DOHH2 (cell line): ENCODE data around the gene SSB.

ENCODE experiments used
- H3F3A ChIP-seq: fragments of 200-600 bp; sonication (generic), shearing (Covaris generic); 2 replicates; pipeline ENCODE4 v1.6.0; 2016; ENCODE audit warnings: antibody characterized with exemption, mild to moderate bottlenecking; ENCODE audit not compliant: control insufficient read depth, insufficient read depth
- H3K27ac ChIP-seq: fragments of 200-600 bp; sonication (generic); 2 replicates; pipeline ENCODE4 v1.5.1; 2014; ENCODE audit warnings: low read depth, mild to moderate bottlenecking, low read length, moderate library complexity
- H3K27me3 ChIP-seq: fragments of 200-600 bp; sonication (generic); 2 replicates; pipeline ENCODE4 v1.6.1; 2014; ENCODE audit warnings: mild to moderate bottlenecking, low read length, mixed read lengths; ENCODE audit not compliant: control insufficient read depth
- H3K36me3 ChIP-seq: fragments of 200-600 bp; sonication (generic); 2 replicates; pipeline ENCODE4 v1.6.1; 2014; ENCODE audit warnings: mild to moderate bottlenecking, low read length, moderate library complexity, mixed read lengths; ENCODE audit not compliant: control insufficient read depth
- H3K4me1 ChIP-seq: fragments of 200-600 bp; sonication (generic); 2 replicates; pipeline ENCODE4 v1.6.1; 2014; ENCODE audit warnings: mild to moderate bottlenecking, low read length, mixed read lengths; ENCODE audit not compliant: control insufficient read depth
- H3K4me2 ChIP-seq: fragments of 200-600 bp; sonication (generic); 2 replicates; pipeline ENCODE4 v1.6.0; 2014; ENCODE audit warnings: mild to moderate bottlenecking, low read length, moderate library complexity
- H3K4me3 ChIP-seq: fragments of 200-600 bp; sonication (generic); 2 replicates; pipeline ENCODE4 v1.5.1; 2014; ENCODE audit warnings: mild to moderate bottlenecking, low read length, mixed read lengths
- H3K79me2 ChIP-seq: fragments of 200-600 bp; sonication (generic); 2 replicates; pipeline ENCODE4 v1.6.1; 2014; ENCODE audit warnings: mild to moderate bottlenecking, low read length, mixed read lengths; ENCODE audit not compliant: control insufficient read depth
- H3K9me2 ChIP-seq: fragments of 200-600 bp; sonication (generic); replicated peaks from 2 replicates; pipeline ENCODE4 v1.6.1; 2014; ENCODE audit warnings: mild to moderate bottlenecking, low read length, mixed read lengths; ENCODE audit not compliant: control insufficient read depth
- H3K9me3 ChIP-seq: fragments of 200-600 bp; sonication (generic); 2 replicates; pipeline ENCODE4 v1.6.1; 2014; ENCODE audit warnings: antibody characterized with exemption, low read length, mixed read lengths; ENCODE audit not compliant: control insufficient read depth, insufficient read depth
- H4K20me1 ChIP-seq: fragments of 200-600 bp; sonication (generic); 2 replicates; pipeline ENCODE4 v1.6.0; 2014; ENCODE audit warnings: low read depth, mild to moderate bottlenecking, antibody characterized with exemption, low read length, moderate library complexity; ENCODE audit not compliant: control insufficient read depth, insufficient read depth
- EZH2phosphoT487 ChIP-seq: fragments of 200-600 bp; sonication (generic); IDR thresholded peaks from 2 replicates; pipeline ENCODE4 v1.6.1; 2017; ENCODE audit warnings: borderline replicate concordance, mild to moderate bottlenecking, antibody characterized with exemption, low read length, moderate library complexity, mixed read lengths
- TF ChIP-seq, protein P1 (sequence below): fragments of 200-600 bp; sonication (generic); IDR thresholded peaks from one replicate; pipeline ENCODE4 v1.5.1; 2014; ENCODE audit warnings: antibody characterized with exemption, mild to moderate bottlenecking, low read depth, low read length; ENCODE audit not compliant: poor library complexity, severe bottlenecking

SSB gene

DNA sequence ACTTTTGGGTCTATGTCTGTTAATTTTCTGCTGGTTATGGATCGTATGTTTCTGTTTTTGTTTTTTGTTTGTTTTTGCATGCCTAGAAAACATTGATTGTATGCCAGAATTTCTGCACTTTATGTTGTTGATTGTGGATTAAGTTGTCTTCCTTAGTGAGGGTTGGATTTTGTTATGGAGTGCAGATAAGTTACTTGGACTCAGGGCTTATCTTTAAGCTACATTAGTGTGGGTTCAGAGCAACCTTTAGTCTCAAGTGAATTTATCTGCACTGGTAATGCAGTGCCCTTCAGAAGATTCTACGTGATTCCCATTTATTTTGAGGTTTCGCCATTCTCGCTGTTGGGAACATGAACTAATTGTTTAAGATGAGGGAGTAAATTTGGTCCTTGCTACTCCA lies 61.5 kb downstream of the SSB start:
- TF ChIP-seq, protein P1, sequence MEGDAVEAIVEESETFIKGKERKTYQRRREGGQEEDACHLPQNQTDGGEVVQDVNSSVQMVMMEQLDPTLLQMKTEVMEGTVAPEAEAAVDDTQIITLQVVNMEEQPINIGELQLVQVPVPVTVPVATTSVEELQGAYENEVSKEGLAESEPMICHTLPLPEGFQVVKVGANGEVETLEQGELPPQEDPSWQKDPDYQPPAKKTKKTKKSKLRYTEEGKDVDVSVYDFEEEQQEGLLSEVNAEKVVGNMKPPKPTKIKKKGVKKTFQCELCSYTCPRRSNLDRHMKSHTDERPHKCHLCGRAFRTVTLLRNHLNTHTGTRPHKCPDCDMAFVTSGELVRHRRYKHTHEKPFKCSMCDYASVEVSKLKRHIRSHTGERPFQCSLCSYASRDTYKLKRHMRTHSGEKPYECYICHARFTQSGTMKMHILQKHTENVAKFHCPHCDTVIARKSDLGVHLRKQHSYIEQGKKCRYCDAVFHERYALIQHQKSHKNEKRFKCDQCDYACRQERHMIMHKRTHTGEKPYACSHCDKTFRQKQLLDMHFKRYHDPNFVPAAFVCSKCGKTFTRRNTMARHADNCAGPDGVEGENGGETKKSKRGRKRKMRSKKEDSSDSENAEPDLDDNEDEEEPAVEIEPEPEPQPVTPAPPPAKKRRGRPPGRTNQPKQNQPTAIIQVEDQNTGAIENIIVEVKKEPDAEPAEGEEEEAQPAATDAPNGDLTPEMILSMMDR, result no peak
- TF ChIP-seq EZH2phosphoT487, result no peak
- no peak overlapping the region for H3K4me2 ChIP-seq
- H3K9me2 ChIP-seq, result no peaks in the 10 kb centered on the region
- H3K9me3 ChIP-seq, result no peaks in the 10 kb centered on the region
- H3K79me2 ChIP-seq, result peaks cover 47% of the 10 kb centered on the region
- no peaks in the 10 kb centered on the region for H4K20me1 ChIP-seq
- H3K27me3 ChIP-seq, result no peaks in the 10 kb centered on the region
- H3K36me3 ChIP-seq, result no peaks in the 10 kb centered on the region
- H3K27ac ChIP-seq, result no peak overlapping the region
- no peaks in the 10 kb centered on the region for H3F3A ChIP-seq
- H3K4me3 ChIP-seq, result no peak overlapping the region
- no peaks in the 10 kb centered on the region for H3K4me1 ChIP-seq
